SK-N-SH treated with all-trans-retinoic acid at 6 μM for 48 hours (cell line): ENCODE data around the gene LTBP2.

ENCODE experiments used
- BACH2 ChIP-seq: fragments of 250-450 bp; sonication (Bioruptor Pico); IDR thresholded peaks from 2 replicates; pipeline ENCODE4 v1.9.0; 2021; ENCODE audit warnings: mild to moderate bottlenecking, borderline replicate concordance
- ISL1 ChIP-seq: fragments of 250-450 bp; sonication (Bioruptor Pico); IDR thresholded peaks from 2 replicates; pipeline ENCODE4 v2.1.2; 2022; ENCODE audit warnings: mild to moderate bottlenecking, moderate library complexity
- RARB ChIP-seq: fragments of 250-450 bp; sonication (Bioruptor Pico); IDR thresholded peaks from 2 replicates; pipeline ENCODE4 v1.8.0; 2021; ENCODE audit warnings: mild to moderate bottlenecking, moderate library complexity
- TOX ChIP-seq: fragments of 250-450 bp; sonication (Bioruptor Pico); IDR thresholded peaks from 2 replicates; pipeline ENCODE4 v1.8.0; 2021; ENCODE audit warnings: mild to moderate bottlenecking, moderate library complexity, borderline replicate concordance
- TF ChIP-seq, protein P1 (sequence below): fragments of 250-450 bp; sonication (Bioruptor Pico); IDR thresholded peaks from 2 replicates; pipeline ENCODE4 v1.5.1; 2020; ENCODE audit warnings: low read depth, mild to moderate bottlenecking, moderate library complexity
- TF ChIP-seq, protein P2 (sequence below): fragments of 250-450 bp; sonication (Bioruptor Pico); IDR thresholded peaks from 2 replicates; pipeline ENCODE4 v1.8.0; 2020; ENCODE audit warnings: mild to moderate bottlenecking, moderate library complexity, borderline replicate concordance

DNA sequence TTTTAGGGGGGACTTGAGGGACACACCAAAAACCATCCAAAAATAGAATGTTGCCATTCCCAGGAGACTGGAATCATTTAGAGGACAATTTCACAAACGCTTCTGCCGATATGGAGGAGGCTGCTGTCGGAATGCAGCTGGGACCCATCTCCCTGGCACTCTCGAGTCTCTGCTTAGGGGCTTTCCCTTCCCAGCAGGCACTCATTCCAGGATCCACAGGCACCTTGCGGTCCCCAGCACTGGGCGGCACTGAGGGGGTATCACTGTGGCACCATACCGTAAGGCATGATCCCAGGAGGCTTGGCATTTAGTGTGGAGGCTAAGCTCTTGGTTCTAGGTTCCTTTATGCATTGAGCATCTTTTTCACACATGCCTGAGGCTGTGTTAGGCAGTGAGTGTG lies 36.6 kb upstream of the LTBP2 start:
- TF ChIP-seq RARB (CRISPR knock-in tag) (no peak), BACH2 (CRISPR knock-in tag) (no peak), ISL1 (CRISPR knock-in tag) (no peak), TOX (CRISPR knock-in tag) (no peak)
- TF ChIP-seq, protein P1, sequence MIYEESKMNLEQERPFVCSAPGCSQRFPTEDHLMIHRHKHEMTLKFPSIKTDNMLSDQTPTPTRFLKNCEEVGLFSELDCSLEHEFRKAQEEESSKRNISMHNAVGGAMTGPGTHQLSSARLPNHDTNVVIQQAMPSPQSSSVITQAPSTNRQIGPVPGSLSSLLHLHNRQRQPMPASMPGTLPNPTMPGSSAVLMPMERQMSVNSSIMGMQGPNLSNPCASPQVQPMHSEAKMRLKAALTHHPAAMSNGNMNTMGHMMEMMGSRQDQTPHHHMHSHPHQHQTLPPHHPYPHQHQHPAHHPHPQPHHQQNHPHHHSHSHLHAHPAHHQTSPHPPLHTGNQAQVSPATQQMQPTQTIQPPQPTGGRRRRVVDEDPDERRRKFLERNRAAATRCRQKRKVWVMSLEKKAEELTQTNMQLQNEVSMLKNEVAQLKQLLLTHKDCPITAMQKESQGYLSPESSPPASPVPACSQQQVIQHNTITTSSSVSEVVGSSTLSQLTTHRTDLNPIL: no peak
- TF ChIP-seq, protein P2, sequence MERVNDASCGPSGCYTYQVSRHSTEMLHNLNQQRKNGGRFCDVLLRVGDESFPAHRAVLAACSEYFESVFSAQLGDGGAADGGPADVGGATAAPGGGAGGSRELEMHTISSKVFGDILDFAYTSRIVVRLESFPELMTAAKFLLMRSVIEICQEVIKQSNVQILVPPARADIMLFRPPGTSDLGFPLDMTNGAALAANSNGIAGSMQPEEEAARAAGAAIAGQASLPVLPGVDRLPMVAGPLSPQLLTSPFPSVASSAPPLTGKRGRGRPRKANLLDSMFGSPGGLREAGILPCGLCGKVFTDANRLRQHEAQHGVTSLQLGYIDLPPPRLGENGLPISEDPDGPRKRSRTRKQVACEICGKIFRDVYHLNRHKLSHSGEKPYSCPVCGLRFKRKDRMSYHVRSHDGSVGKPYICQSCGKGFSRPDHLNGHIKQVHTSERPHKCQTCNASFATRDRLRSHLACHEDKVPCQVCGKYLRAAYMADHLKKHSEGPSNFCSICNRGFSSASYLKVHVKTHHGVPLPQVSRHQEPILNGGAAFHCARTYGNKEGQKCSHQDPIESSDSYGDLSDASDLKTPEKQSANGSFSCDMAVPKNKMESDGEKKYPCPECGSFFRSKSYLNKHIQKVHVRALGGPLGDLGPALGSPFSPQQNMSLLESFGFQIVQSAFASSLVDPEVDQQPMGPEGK (CRISPR knock-in tag): no peak
